ENCODE data around the gene ZNF594. TPM values are rescaled to one million over a fixed set of nuclear protein-coding genes. Genes with fewer than 3 reads are reported as not detected.
"Not testable (repeated sequence)": the region's sequence is repeated elsewhere in the genome, so short reads cannot be mapped to it uniquely, and the experiment has no call there.

ZNF594 gene
- total and polyA plus RNA-seq, 2 of the 8 experiments (the other 6 are each of a cell fraction or from before 2014, with no cell fraction given) = 3.6 to 14.3 TPM

DNA sequence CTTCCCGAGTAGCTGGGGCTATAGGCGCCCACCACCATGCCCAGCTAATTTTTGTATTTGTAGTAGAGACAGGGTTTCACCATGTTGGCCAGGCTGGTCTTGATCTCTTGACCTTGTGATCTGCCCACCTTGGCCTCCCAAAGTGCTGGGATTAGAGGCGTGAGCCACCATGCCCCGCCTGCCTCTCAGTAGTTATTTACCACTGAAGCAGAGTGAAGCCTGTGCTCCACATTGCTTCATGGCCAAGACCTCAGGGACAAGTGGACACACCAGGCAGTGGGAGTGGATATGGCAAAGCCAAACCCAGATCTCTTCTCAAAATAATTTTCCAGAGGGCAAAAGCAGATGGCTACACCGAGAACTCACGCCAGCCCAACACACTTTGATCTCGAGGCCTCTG is 41.8 kb upstream of the ZNF594 start:
- H3K56ac ChIP-seq (replicated peaks; ENCODE audit: insufficient read length, low read depth, low read length); H3K79me1 ChIP-seq (ENCODE audit: low read depth, low read length); FAIRE-seq; POLR2A ChIA-PET (ENCODE audit: partially characterized antibody); H2BK5ac ChIP-seq (ENCODE audit: low read depth, low read length); H4K91ac ChIP-seq (replicated peaks; ENCODE audit: insufficient read length, low read length); DNase-seq (ENCODE audit: low read depth in 1 of 2, low spot score in 2 of 2); H3K27me3 ChIP-seq (replicated peaks in 1 of 4; ENCODE audit: control insufficient read depth in 3 of 4, extremely low read depth in 1 of 4, insufficient read depth in 3 of 4, low read length in 3 of 4); H2AK5ac ChIP-seq (ENCODE audit: low read depth, low read length); H3K27ac ChIP-seq (ENCODE audit: low read depth, low read length); H2BK120ac ChIP-seq (replicated peaks; ENCODE audit: low read depth, low read length); H4K5ac ChIP-seq (ENCODE audit: insufficient read length, low read depth, low read length); H3K23ac ChIP-seq (ENCODE audit: insufficient read length); H3K14ac ChIP-seq (ENCODE audit: insufficient read length); H2BK20ac ChIP-seq (ENCODE audit: low read length); H4K8ac ChIP-seq (ENCODE audit: extremely low read depth, insufficient read depth, low read length); H2BK15ac ChIP-seq (ENCODE audit: low read length); H3K23me2 ChIP-seq (ENCODE audit: low read depth, low read length); H3K9me3 ChIP-seq (ENCODE audit: insufficient read depth in 2 of 2, low read depth in 1 of 2, low read length in 1 of 2); H3K18ac ChIP-seq (ENCODE audit: extremely low read depth, low read length); H3K4me1 ChIP-seq (replicated peaks in 1 of 4; ENCODE audit: control insufficient read depth in 3 of 4, insufficient read depth in 4 of 4, low read length in 3 of 4); H3K36me3 ChIP-seq (ENCODE audit: control insufficient read depth in 2 of 4, insufficient read depth in 4 of 4, low read length in 3 of 4); H2AFZ ChIP-seq (ENCODE audit: low read length); H3K4me3 ChIP-seq (ENCODE audit: extremely low read depth in 1 of 4, insufficient read depth in 2 of 4, low read depth in 3 of 4, low read length in 4 of 4); H4K20me1 ChIP-seq (replicated peaks in 1 of 2; ENCODE audit: control insufficient read depth in 1 of 2, insufficient read depth in 2 of 2, low read length in 2 of 2); CTCF ChIA-PET (ENCODE audit: partially characterized antibody); H3K4me2 ChIP-seq (ENCODE audit: insufficient read depth in 1 of 2, low read depth in 2 of 2, low read length in 2 of 2); H3K9ac ChIP-seq (replicated peaks in 1 of 4; ENCODE audit: extremely low read depth in 1 of 4, low read depth in 3 of 4, low read length in 3 of 4); H3K79me2 ChIP-seq (ENCODE audit: control insufficient read depth in 1 of 2, insufficient read depth in 2 of 2, low read length in 2 of 2); H3K4ac ChIP-seq (replicated peaks; ENCODE audit: insufficient read length, low read depth, low read length); H2BK12ac ChIP-seq (ENCODE audit: low read depth, low read length): not testable (repeated sequence)
- 82% methylated on average over 7 of the region's 7 CpGs; no CpG with 5 or more reads in 1 of the 2 experiments for WGBS, 2 experiments (ENCODE audit: extremely low coverage in 1 of 2, insufficient coverage in 1 of 2, insufficient read length in 1 of 2, insufficient replicate concordance in 2 of 2, low coverage in 1 of 2, low lambda C conversion rate in 2 of 2, missing lambda C conversion rate in 1 of 2)

All from H1 (cell line).